Osteoblast (primary cell): ENCODE measurements around the gene CHURC1. TPM values are rescaled to one million over a fixed set of nuclear protein-coding genes. Genes with fewer than 3 reads are reported as not detected.
"Not testable (repeated sequence)": the region's sequence is repeated elsewhere in the genome, so short reads cannot be mapped to it uniquely, and the experiment has no call there.

Experiments
- DNase-seq: peaks from one replicate; pipeline ENCODE4 v3.0.0; 2011; ENCODE audit warnings: low spot score, mixed read lengths; ENCODE audit not compliant: insufficient read length; ENCODE audit errors: missing footprints
- H2AFZ ChIP-seq: 2 replicates; pipeline ENCODE4 v1.6.0; 2011; ENCODE audit warnings: mild to moderate bottlenecking, low read length
- H3K27ac ChIP-seq: 2 replicates; pipeline ENCODE4 v1.5.1; 2011; ENCODE audit warnings: mild to moderate bottlenecking, low read depth, low read length, moderate library complexity
- H3K27me3 ChIP-seq: 2 replicates; pipeline ENCODE4 v1.6.0; 2012; ENCODE audit warnings: mild to moderate bottlenecking, control low read depth, inconsistent platforms, low read length, moderate library complexity; ENCODE audit not compliant: insufficient read depth
- H3K36me3 ChIP-seq: 2 replicates; pipeline ENCODE4 v1.5.1; 2011; ENCODE audit warnings: mild to moderate bottlenecking, low read length, control low read depth, moderate library complexity; ENCODE audit not compliant: insufficient read depth
- H3K4me1 ChIP-seq: 2 replicates; pipeline ENCODE4 v1.5.1; 2011; ENCODE audit warnings: mild to moderate bottlenecking, low read length, control low read depth, moderate library complexity; ENCODE audit not compliant: insufficient read depth
- H3K4me2 ChIP-seq: 2 replicates; pipeline ENCODE4 v1.6.0; 2011; ENCODE audit warnings: mild to moderate bottlenecking, low read length; ENCODE audit not compliant: insufficient read depth
- H3K4me3 ChIP-seq: fragments of 200-600 bp; sonication (generic); 3 replicates; pipeline ENCODE4 v1.5.1; 2012; ENCODE audit warnings: mild to moderate bottlenecking, low read length, inconsistent platforms; ENCODE audit not compliant: insufficient read depth
- H3K79me2 ChIP-seq: 2 replicates; pipeline ENCODE4 v1.6.0; 2012; ENCODE audit warnings: mild to moderate bottlenecking, low read length, control low read depth, inconsistent platforms; ENCODE audit not compliant: insufficient read depth
- H3K9me3 ChIP-seq: 2 replicates; pipeline ENCODE4 v1.5.1; 2011; ENCODE audit warnings: low read depth, low read length, control low read depth
- H4K20me1 ChIP-seq: 2 replicates; pipeline ENCODE4 v1.6.0; 2012; ENCODE audit warnings: mild to moderate bottlenecking, low read length, control low read depth; ENCODE audit not compliant: insufficient read depth
- total RNA-seq: library from RNA; depleted of rRNA; stranded (reverse); fragments of >200 nt; gene quantifications from 2 replicates; pipeline ENCODE4 v1.2.3, GENCODE V29; 2012
- TF ChIP-seq, protein P1 (sequence below): IDR thresholded peaks from 2 replicates; pipeline ENCODE4 v1.5.1; 2011; ENCODE audit warnings: mild to moderate bottlenecking, low read depth, low read length, moderate library complexity; ENCODE audit errors: extremely low read depth

The CHURC1 gene
- total RNA-seq, 1 donor, result 79.6 TPM

GRCh38 chr14:64910847-64911495 is 3.3 kb upstream of the CHURC1 start:
- Histone ChIP-seq H3K27ac (no peak overlapping the region), H3K79me2 (peaks cover 17% of the 10 kb centered on the region), H2AFZ (no peak overlapping the region), H3K4me3 (no peak overlapping the region), H3K27me3 (peaks cover 22% of the 10 kb centered on the region), H3K4me1 (peaks cover 14% of the 10 kb centered on the region), H4K20me1 (peaks cover 4% of the 10 kb centered on the region), H3K4me2 (no peak overlapping the region), H3K9me3 (no peaks in the 10 kb centered on the region), H3K36me3 (no peaks in the 10 kb centered on the region)
- DNase-seq, result no peak
- TF ChIP-seq, protein P1, sequence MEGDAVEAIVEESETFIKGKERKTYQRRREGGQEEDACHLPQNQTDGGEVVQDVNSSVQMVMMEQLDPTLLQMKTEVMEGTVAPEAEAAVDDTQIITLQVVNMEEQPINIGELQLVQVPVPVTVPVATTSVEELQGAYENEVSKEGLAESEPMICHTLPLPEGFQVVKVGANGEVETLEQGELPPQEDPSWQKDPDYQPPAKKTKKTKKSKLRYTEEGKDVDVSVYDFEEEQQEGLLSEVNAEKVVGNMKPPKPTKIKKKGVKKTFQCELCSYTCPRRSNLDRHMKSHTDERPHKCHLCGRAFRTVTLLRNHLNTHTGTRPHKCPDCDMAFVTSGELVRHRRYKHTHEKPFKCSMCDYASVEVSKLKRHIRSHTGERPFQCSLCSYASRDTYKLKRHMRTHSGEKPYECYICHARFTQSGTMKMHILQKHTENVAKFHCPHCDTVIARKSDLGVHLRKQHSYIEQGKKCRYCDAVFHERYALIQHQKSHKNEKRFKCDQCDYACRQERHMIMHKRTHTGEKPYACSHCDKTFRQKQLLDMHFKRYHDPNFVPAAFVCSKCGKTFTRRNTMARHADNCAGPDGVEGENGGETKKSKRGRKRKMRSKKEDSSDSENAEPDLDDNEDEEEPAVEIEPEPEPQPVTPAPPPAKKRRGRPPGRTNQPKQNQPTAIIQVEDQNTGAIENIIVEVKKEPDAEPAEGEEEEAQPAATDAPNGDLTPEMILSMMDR, result peak; percentile 69

- no peak overlapping the region for H3K4me3 ChIP-seq
- H3K9me3 ChIP-seq, result no peaks in the 10 kb centered on the region
- H4K20me1 ChIP-seq, result peaks cover 4% of the 10 kb centered on the region
- no peak overlapping the region for H3K4me2 ChIP-seq
- H3K27me3 ChIP-seq, result peaks cover 12% of the 10 kb centered on the region
- peaks cover 14% of the 10 kb centered on the region for H3K4me1 ChIP-seq
- no peak overlapping the region for H2AFZ ChIP-seq
- no peak for DNase-seq
- H3K36me3 ChIP-seq, result no peaks in the 10 kb centered on the region
- peaks cover 28% of the 10 kb centered on the region for H3K79me2 ChIP-seq
- TF ChIP-seq, protein P1, result no peak
- H3K27ac ChIP-seq, result no peak overlapping the region
These were observed 2.0 kb upstream of the CHURC1 start for GRCh38 chr14:64912261-64912660.

GRCh38 chr14:64913477-64913876 is 778 bp upstream of the CHURC1 start:
- Histone ChIP-seq H3K79me2 (peaks cover 28% of the 10 kb centered on the region), H3K27me3 (peaks cover 10% of the 10 kb centered on the region), H3K4me2 (peak overlapping the region; percentile 92), H3K4me1 (peaks cover 26% of the 10 kb centered on the region)
- not testable (repeated sequence) for H3K9me3 ChIP-seq, H3K4me3 ChIP-seq, H2AFZ ChIP-seq, DNase-seq, H3K27ac ChIP-seq, H4K20me1 ChIP-seq, H3K36me3 ChIP-seq

DNA sequence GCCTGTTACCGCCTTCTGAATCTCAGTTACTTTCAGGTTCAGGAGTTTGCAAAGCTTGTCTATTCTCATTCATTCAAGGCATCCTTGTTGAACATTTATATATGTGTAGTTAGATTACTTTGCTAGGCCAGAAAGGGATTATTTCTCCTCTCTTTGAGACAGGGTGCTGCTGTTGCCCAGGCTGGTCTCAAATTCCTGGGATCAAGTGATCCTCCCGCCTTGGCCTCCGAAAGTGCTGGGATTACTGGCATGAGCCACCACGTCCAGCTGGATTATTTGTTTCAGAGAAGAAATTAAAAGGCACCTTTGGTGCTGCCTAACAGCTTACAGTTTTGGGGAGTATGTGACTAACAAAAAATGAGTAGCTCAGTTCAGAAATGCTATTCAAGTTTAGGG is 772 bp downstream of the CHURC1 start:
- peak; percentile 46 for DNase-seq
- peaks cover 4% of the 10 kb centered on the region for H4K20me1 ChIP-seq
- peak overlapping the region; percentile 93 for H3K4me3 ChIP-seq
- TF ChIP-seq, protein P1, result no peak
- peaks cover 35% of the 10 kb centered on the region for H3K79me2 ChIP-seq
- peak overlapping the region; percentile 92 for H3K4me2 ChIP-seq
- H2AFZ ChIP-seq, result peak overlapping the region; percentile 86
- H3K36me3 ChIP-seq, result no peaks in the 10 kb centered on the region
- H3K27me3 ChIP-seq, result no peaks in the 10 kb centered on the region
- H3K4me1 ChIP-seq, result peaks cover 40% of the 10 kb centered on the region
- H3K9me3 ChIP-seq, result no peaks in the 10 kb centered on the region
- H3K27ac ChIP-seq, result peak overlapping the region; percentile 93
